HG03159 (cell line): ENCODE results near the gene HIGD2A.

Experiments
- ATAC-seq: cut with Tn5 transposase; IDR thresholded peaks from one replicate; pipeline ENCODE4 v1.9.1; 2021; ENCODE audit warnings: mild to moderate bottlenecking, moderate library complexity; ENCODE audit not compliant: unreplicated experiment

Gene HIGD2A, protein sequence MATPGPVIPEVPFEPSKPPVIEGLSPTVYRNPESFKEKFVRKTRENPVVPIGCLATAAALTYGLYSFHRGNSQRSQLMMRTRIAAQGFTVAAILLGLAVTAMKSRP

DNA sequence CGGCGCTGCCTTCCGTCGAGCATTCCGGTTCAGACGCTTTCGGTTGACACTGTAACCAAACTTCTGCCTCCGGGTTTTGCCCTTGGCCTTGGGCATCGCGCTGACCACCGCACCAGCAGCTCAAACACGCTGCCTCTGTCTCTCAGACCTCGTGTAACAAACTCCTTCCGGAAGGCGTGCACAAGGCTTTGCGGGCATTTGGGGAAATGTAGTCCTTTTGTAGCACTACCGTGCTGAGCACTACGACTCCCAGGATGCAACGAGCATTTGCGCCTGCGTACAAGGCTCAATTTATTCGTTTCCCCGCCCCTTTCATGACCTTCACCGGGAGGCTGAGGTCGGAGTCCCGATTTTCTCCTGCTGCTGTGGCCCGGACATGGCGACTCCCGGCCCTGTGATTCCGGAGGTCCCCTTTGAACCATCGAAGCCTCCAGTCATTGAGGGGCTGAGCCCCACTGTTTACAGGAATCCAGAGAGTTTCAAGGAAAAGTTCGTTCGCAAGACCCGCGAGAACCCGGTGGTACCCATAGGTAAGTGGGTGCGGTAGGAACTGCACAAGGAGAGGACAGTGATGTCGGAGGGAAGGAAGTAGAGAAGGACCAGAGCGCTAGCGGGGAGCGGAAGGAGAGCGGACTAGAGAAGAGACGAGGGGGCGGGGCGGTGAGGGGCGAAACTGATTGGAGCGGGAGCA lies at the start of gene HIGD2A, which contains the start of gene NOP16:
Gene HIGD2A (plus strand): TSS at position 308 of the 691 bp plus-strand sequence. CDS start 69 bp downstream, at position 377.
Gene NOP16 (minus strand): TSS at position 155 of the 691 bp plus-strand sequence. CDS start 59 bp downstream, at position 96.
- ATAC-seq = peak; percentile 89

DNA sequence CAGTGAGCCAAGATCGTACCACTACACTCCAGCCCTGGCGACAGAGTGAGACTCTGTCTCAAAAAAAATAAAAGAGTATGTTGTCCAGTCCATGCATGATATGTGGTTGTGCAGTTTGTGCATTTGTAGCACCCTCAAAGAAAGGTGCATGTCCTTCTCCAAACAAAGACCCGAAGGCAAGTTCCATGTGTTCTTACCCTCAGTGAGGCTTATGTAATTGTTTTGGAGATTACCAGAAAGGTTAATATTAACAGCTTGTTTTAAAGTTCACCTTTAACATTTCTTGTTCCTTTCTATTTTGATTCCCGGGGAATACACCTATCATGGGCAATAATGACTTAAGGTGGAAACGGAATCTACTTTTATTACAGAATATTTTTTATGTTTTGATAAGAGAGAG lies 49.2 kb upstream of the HIGD2A start:
- ATAC-seq = no peak

DNA sequence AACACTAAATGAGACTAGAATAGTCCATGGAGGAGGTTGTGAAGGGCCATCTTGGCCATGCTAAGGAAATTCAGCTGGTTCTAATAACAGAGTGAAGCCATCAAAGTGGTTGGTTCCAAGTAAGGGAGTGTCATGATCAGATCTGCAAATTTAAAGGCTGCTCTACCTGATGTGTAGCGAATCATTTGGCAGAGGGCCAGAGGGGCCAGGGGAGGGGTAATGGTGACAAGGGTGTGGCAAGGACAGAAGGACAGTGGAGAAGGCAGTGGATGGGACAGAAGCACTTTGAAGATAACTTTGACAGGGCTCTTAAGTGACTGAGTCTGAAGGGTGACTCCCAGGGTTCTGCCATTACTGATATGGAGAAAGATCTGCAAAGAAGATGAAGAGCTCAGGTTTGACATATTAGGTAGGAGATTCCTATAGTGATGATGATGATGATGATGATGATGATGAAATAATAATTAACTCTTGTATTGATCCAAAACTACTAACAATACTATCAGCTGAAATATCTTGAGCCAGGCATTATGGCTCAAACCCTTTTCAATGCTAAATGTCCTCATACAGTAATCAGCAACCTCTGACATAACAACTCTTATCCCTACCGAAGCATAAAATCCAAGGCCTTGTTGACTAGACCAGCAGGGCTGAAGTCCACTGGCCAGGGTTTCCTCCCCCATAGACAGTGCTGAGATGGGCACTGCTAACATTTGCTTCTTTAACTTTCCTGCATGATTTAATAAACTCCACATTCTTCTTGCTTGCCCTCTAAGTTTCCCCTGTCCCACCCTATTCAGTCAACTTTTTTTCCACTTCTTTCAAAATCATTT lies 47.0 kb upstream of the HIGD2A start:
- no peak for ATAC-seq

DNA sequence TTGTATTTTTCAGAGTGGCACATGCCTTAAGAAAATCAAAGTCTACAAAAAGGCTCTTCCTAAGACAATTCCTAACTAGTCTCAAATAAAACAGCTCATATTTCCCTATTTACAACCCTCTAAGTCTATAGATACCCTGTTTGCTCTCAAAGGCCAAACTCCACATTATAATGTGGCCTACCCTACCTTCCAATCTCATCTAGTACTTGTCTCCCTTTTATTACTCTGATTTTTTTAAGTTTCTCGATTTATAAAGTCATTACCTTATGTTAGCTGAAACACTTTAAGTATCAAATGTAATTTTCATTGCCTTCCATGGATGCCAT lies 46.4 kb upstream of the HIGD2A start:
- no peak for ATAC-seq

DNA sequence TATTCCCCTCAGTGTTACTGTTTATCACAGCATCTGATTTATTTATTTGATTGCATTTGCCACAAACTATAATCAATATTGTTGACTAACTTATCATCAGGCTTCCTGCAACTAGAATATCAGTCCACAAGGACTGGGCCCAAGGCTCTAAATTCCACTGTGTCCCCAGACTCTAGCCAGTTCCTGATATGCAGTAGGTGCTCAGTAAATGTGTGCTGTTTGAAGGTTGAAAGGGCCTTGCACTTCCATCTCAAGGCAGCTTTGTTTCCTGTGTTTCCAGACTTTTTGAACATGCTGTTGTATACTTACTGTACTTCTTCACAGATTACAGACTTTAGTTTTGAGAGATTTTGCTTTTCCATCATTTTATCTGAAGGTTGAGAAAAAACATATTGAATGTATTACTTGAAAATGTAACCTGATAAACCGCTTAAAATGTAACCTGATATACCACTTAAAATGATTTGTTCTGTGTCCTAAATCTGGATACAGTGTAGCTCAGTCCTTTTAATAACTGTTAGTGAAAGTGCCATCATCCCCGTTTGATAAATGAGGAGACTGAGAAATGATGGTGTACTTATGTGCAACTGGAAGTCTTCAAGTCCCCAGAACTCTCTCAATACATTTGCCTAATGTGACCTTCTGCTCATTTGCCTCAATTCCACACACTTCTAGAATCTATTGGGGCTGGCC lies 45.6 kb upstream of the HIGD2A start:
- ATAC-seq = no peak

DNA sequence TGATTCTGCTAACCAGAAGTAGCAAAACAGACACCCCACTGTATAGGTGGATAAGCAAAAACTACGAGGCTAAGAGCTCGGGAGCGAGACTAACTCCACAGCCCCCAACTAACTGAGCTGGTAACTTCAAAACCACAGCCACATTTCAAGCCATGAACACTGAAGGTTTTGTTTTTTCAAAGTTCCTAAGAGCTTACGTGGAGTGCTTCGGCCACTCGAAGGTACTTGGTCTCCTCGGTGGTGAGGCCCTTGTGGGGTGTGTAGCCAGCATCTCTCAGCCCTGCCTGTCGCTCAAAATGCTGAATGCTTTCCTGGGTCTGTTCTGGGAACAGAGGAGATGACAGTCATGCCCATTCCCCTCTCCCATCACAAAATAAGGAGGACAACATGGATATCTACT lies 38.1 kb upstream of the HIGD2A start:
- no peak for ATAC-seq

DNA sequence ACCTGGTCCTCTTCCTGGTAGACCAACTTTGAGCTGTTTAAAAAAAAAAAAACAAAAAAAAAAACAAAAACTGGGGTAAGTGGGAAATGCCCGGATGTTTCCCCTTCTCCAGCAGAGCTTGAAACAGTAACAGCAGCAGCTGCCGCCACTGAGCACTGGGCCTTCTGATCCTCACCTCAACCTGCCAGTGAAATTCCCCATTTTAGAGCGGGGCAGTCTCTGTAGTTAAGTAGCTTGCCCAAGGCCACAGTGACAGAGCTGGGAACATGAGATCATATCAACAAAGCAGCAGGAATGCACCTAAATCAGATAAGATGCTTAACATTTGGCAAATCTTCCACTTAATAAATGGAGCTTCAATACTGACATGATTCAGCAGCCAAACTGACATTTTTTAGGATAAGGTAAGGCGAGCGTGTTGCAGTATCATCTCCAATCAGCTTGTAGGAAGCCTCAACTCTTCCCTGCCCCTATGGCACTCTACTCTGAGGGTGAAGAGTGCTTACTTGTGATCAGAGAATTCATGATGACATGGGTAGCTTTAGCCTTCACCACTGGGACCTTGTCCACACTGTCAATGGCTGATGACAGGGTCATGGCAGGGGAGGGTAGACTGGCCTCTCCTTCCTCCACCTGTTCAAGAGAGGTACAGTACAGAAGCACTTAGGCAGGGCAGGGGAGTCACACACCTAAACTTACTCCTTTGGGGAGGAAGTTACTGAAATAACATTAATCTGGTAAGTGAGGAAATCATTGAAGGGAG lies 36.3 kb upstream of the HIGD2A start:
- ATAC-seq = no peak

GRCh38 chr5:176353533-176353932 lies 35.0 kb upstream of the HIGD2A start:
- ATAC-seq = no peak

GRCh38 chr5:176355400-176356178 lies 33.0 kb upstream of the HIGD2A start:
- no peak for ATAC-seq

- no peak for ATAC-seq
Observed at GRCh38 chr5:176356179-176356566, 32.4 kb upstream of the HIGD2A start.

DNA sequence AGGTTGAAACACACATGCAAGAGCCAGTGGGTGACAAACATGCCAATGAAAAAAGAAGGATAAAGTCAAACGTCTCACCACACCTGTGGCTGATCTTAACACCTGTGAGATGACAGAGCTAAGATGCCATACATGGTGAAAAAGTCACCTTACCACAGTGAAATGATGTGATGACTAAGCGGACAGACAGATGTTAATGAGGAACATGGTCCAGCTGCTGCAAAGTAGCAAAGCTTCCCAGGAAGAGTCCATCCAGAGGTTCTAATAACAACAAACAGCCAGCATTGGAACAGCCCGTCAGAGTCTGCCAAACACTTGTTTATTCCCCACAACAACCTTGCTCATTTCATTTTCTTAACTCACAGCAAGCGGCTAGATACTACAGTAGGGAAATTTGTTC lies 28.9 kb upstream of the HIGD2A start:
- ATAC-seq = no peak

DNA sequence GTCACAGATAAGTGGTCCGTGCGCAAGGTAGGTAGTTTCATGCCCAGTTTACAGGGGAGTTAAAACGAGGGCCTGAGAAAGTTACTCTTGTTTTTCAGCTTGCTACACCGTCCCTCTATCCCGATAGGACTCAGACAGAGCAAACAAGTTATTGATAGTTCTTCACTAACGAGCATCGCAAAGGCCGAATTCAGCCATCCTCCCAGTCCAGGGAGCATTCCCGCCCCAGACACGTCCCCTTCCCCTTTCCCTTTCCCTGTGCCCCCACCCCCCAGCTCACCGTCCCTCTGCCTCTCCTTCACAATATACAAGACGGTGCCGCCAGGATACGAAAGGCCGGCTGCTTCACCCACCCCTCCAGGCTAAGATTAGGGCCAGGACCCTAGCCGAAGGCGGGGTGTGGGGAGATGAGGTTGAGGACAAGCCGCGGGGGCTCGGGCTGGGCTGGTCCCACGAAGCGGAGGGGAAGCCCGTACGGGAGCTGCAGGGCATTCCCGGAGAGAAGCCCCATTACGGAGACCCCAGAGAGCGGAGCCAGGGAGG lies 27.6 kb upstream of the HIGD2A start:
- ATAC-seq = no peak

- ATAC-seq = peak; percentile 88
Observed at GRCh38 chr5:176361437-176362232, 26.9 kb upstream of the HIGD2A start, which contains the start of gene KIAA1191. KIAA1191 (minus strand) TSS chr5:176361764; CDS start chr5:176359508, 2,256 bp downstream.

GRCh38 chr5:176362233-176362490 lies 26.4 kb upstream of the HIGD2A start:
- peak; percentile 16 for ATAC-seq

DNA sequence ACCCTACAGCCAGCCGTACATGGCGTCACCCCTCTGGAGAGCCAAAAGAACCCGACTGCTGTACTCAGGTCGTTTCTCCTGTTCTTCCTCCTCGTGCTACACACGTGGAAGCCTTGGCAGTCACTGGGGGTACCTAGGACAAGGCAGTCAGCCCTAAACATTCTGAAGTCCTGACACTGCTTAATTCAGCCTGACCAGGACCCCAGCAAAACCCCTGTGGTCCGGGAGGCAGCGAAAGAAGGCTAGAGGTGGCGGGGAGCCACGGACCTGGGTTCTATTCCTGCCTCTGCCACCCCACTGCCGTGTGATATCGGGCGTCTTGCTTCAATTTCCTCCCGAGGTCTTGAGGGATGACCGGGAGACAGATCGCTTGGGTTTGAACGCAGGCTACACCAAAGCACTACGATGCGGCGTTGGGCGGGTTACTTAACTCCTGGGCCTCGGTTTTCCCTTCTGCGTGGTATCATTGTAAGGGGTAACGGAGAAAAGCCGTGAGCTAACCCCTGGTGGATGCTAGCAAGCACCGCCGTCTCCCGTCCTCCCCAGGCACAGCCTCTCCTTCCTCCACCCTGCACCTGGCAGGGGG lies 23.7 kb upstream of the HIGD2A start:
- ATAC-seq = no peak

DNA sequence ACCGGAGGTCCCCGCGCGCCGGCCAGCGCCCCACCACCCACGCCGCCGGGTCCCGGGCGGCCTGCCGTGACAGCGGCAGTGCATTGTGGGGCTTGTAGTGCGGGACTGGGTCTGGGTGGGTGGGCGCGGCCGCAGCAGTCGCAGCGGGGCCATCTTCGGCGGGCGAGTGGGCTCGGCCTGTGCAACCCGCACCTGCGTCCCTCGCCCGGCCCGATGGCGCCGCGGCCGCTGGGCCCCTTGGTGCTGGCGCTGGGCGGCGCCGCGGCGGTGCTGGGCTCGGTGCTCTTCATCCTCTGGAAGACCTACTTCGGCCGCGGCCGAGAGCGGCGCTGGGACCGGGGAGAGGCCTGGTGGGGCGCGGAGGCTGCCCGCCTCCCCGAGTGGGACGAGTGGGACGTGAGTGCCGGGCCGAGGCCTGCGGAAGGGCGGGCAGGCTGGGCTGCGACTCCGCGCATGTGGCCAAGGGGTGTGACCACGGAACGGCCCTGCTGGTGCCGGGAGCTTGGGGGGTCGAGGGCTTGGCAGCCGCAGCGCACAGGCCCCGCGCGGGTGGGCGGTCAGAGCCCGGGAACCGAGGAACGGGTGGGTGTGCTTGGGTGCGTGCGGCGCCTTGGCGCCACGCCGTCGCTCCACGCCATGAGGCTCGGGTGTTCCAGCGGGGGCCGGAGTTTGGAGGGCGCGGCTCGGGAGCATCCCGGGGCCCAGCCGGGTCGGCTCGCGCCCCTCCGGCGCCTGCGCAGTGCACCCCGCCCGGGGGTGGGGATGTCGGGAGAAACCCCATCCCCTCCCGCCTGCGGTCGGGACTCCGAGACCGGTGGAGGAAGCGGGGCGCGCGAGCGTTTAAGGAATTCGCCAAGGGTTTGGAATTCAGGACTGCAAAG lies 23.0 kb upstream of the HIGD2A start, which contains the start of gene ARL10:
Gene ARL10 (plus strand): TSS at position 137 of the 881 bp plus-strand sequence. CDS start 77 bp downstream, at position 214.
- ATAC-seq = peak; percentile 37

DNA sequence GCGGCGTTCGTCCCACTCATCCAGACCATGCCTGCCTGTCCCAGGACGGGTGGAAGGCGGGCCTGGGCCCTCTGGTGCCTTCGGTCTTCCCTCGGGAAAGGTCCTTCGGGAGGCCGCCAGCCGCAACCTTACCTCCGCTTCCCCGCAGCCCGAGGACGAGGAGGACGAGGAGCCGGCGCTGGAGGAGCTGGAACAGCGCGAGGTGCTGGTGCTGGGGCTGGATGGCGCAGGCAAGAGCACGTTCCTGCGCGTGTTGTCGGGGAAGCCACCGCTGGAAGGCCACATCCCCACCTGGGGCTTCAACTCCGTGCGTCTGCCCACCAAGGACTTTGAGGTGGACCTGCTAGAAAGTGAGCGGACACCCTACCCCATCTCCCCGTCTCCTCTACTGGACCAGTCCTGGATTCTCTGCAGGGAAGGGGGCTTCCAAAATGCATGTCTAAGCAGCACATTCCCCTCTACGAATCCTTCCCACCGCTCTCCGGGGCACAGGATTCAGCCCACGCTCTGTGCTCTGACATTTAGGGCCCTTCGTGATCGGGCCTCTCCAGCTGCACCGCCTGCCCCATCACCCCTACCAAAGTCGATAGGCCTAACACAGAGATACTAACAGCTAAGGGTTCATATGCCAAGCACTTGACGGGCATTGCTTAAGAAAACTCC lies 22.2 kb upstream of the HIGD2A start:
- ATAC-seq = no peak
